A549 (cell line): ENCODE results near the gene AGAP9.
"Not testable (repeated sequence)": the region's sequence is repeated elsewhere in the genome, so short reads cannot be mapped to it uniquely, and the experiment has no call there.

ENCODE experiments used
- RFX5 ChIP-seq: fragments of 450-650 bp; IDR thresholded peaks from 2 replicates; pipeline ENCODE4 v1.7.1; 2014; ENCODE audit warnings: antibody characterized with exemption, mild to moderate bottlenecking, moderate library complexity
- TF ChIP-seq, protein P1 (sequence below): fragments of >200 bp; sonication (Bioruptor Twin); formaldehyde crosslinking; IDR thresholded peaks from 3 replicates; pipeline ENCODE4 v1.5.1; 2016

DNA sequence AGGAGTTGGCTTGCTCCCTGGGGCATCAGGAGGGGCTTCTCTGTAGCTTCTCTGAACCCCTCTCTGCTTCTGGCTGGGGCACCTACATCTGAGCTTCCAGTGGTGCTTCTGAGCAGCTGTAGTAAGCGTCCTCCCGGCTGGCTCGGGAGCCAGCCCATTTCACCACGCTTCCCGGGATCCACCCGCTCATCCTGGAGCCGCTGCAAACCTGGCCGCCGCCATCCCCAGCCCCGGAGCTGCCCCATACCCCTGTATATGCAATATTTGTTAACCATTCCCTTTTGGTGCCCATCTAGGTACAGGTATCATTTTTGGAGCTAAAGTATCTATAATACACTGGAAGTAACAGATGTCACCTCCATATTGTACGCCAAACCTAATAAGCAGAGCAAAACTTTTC lies 38.7 kb downstream of the AGAP9 start:
- TF ChIP-seq, protein P1, sequence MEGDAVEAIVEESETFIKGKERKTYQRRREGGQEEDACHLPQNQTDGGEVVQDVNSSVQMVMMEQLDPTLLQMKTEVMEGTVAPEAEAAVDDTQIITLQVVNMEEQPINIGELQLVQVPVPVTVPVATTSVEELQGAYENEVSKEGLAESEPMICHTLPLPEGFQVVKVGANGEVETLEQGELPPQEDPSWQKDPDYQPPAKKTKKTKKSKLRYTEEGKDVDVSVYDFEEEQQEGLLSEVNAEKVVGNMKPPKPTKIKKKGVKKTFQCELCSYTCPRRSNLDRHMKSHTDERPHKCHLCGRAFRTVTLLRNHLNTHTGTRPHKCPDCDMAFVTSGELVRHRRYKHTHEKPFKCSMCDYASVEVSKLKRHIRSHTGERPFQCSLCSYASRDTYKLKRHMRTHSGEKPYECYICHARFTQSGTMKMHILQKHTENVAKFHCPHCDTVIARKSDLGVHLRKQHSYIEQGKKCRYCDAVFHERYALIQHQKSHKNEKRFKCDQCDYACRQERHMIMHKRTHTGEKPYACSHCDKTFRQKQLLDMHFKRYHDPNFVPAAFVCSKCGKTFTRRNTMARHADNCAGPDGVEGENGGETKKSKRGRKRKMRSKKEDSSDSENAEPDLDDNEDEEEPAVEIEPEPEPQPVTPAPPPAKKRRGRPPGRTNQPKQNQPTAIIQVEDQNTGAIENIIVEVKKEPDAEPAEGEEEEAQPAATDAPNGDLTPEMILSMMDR = not testable (repeated sequence)
- TF ChIP-seq RFX5 = not testable (repeated sequence)
